IMR-90 (cell line): ENCODE measurements around the gene HKDC1. TPM values are rescaled to one million over a fixed set of nuclear protein-coding genes. Genes with fewer than 3 reads are reported as not detected.
A peak's percentile ranks its signal among the peaks of the same experiment; 100 is the strongest.

Experiments
- ATAC-seq: fragments of 200-7000 bp; cut with Tn5 transposase; 2 replicates; pipeline ENCODE4 v1.9.1; 2020; ENCODE audit warnings: low read depth, mild to moderate bottlenecking, moderate library complexity
- BruUV-seq: library from RNA; stranded (reverse); fragments of 400-500 nt; replicated peaks from 2 replicates; lab custom pipeline; 2021; lab: Mats Ljungman, UMichigan
- CTCF ChIA-PET: fragments of 300-600 bp; formaldehyde crosslinking; extraction: SDS; loops from one replicate; lab custom pipeline; 2021; ENCODE audit warnings: antibody characterized with exemption; lab: Yijun Ruan, JAX
- POLR2A ChIA-PET: fragments of 300-600 bp; sonication (Branson Sonifier 250); formaldehyde crosslinking; loops from one replicate; lab custom pipeline; 2022; ENCODE audit warnings: antibody characterized with exemption; ENCODE audit not compliant: unreplicated experiment; lab: Charles Lee
- DNase-seq: peaks from one replicate; pipeline ENCODE4 v3.0.0; 2013
- H2AFZ ChIP-seq: replicated peaks from 2 replicates; pipeline ENCODE3; 2013; ENCODE audit warnings: low read length, mild to moderate bottlenecking; ENCODE audit not compliant: poor library complexity
- H2AK5ac ChIP-seq: 2 replicates; pipeline ENCODE4 v1.6.1; 2013; ENCODE audit warnings: low read depth, low read length, inconsistent platforms
- H2AK9ac ChIP-seq: replicated peaks from 2 replicates; pipeline ENCODE3; 2013; ENCODE audit warnings: mild to moderate bottlenecking, low read depth, low read length, moderate library complexity; ENCODE audit not compliant: poor library complexity
- H2BK120ac ChIP-seq: 2 replicates; pipeline ENCODE4 v1.6.1; 2013; ENCODE audit warnings: low read depth, low read length, inconsistent platforms
- H2BK15ac ChIP-seq: 3 replicates; pipeline ENCODE4 v1.6.1; 2013; ENCODE audit warnings: low read depth, low read length, inconsistent platforms
- H2BK20ac ChIP-seq: 2 replicates; pipeline ENCODE4 v1.6.1; 2013; ENCODE audit warnings: low read depth, mild to moderate bottlenecking, inconsistent platforms, low read length, moderate library complexity
- H2BK5ac ChIP-seq: 2 replicates; pipeline ENCODE4 v1.6.1; 2013; ENCODE audit warnings: mild to moderate bottlenecking, low read depth, low read length, inconsistent platforms; ENCODE audit not compliant: poor library complexity, severe bottlenecking
- H3K14ac ChIP-seq: replicated peaks from 2 replicates; pipeline ENCODE4 v1.6.1; 2013; ENCODE audit warnings: low read depth, low read length, inconsistent platforms
- H3K18ac ChIP-seq: 2 replicates; pipeline ENCODE4 v1.6.1; 2013; ENCODE audit warnings: low read depth, low read length, control low read depth
- H3K23ac ChIP-seq: 2 replicates; pipeline ENCODE4 v1.6.1; 2013; ENCODE audit warnings: low read depth, low read length, inconsistent platforms
- H3K27ac ChIP-seq: 2 replicates; pipeline ENCODE4 v1.5.1; 2013; ENCODE audit warnings: mild to moderate bottlenecking, control low read depth, low read length; ENCODE audit not compliant: insufficient read depth
- H3K27me3 ChIP-seq: 2 replicates; pipeline ENCODE4 v1.6.1; 2013; ENCODE audit warnings: low read length; ENCODE audit not compliant: control insufficient read depth, insufficient read depth
- H3K36me3 ChIP-seq: 2 replicates; pipeline ENCODE4 v1.6.1; 2013; ENCODE audit warnings: low read length, mixed read lengths; ENCODE audit not compliant: control insufficient read depth, insufficient read depth
- H3K4ac ChIP-seq: 2 replicates; pipeline ENCODE4 v1.6.1; 2013; ENCODE audit warnings: low read depth, low read length, inconsistent platforms
- H3K4me1 ChIP-seq: 2 replicates; pipeline ENCODE4 v1.6.1; 2013; ENCODE audit warnings: low read length, mixed read lengths; ENCODE audit not compliant: control insufficient read depth, insufficient read depth
- H3K4me2 ChIP-seq: 2 replicates; pipeline ENCODE4 v1.6.1; 2013; ENCODE audit warnings: low read depth, mild to moderate bottlenecking, control low read depth, low read length, moderate library complexity
- H3K4me3 ChIP-seq: 2 replicates; pipeline ENCODE4 v1.5.1; 2013; ENCODE audit warnings: low read depth, mild to moderate bottlenecking, control low read depth, low read length, moderate library complexity; ENCODE audit not compliant: insufficient read depth
- H3K56ac ChIP-seq: 2 replicates; pipeline ENCODE4 v1.6.1; 2013; ENCODE audit warnings: low read length, inconsistent platforms; ENCODE audit not compliant: insufficient read depth; ENCODE audit errors: extremely low read depth
- H3K79me1 ChIP-seq, 2 experiments: 2 replicates each; pipeline ENCODE4 v1.6.1; 2013; ENCODE audit warnings: low read length in 2 of 2, inconsistent platforms in 1 of 2, low read depth in 1 of 2
- H3K9ac ChIP-seq: 2 replicates; pipeline ENCODE4 v1.6.1; 2013; ENCODE audit warnings: low read depth, low read length, control low read depth
- H3K9me1 ChIP-seq: 2 replicates; pipeline ENCODE4 v1.6.1; 2013; ENCODE audit warnings: low read length, inconsistent platforms; ENCODE audit not compliant: insufficient read depth
- H3K9me3 ChIP-seq: 2 replicates; pipeline ENCODE4 v1.6.1; 2013; ENCODE audit warnings: low read length; ENCODE audit not compliant: control insufficient read depth, insufficient read depth
- H4K20me1 ChIP-seq: 2 replicates; pipeline ENCODE4 v1.6.1; 2013; ENCODE audit warnings: low read length, inconsistent platforms; ENCODE audit not compliant: insufficient read depth
- H4K5ac ChIP-seq: 2 replicates; pipeline ENCODE4 v1.6.1; 2013; ENCODE audit warnings: mild to moderate bottlenecking, low read depth, low read length, control low read depth
- H4K8ac ChIP-seq, 2 experiments: 2 replicates each; pipeline ENCODE4 v1.6.1; 2013; ENCODE audit warnings: low read depth in 2 of 2, low read length in 2 of 2, control low read depth in 1 of 2, inconsistent platforms in 1 of 2
- H4K91ac ChIP-seq: 2 replicates; pipeline ENCODE4 v1.6.1; 2013; ENCODE audit warnings: low read depth, low read length, inconsistent platforms; ENCODE audit not compliant: insufficient read depth
- CTCF ChIP-seq: conservative IDR thresholded peaks from 2 replicates; pipeline ENCODE4 v1.5.1; 2012; ENCODE audit warnings: mild to moderate bottlenecking, low read depth, low read length, improper control_type of control experiment
- FOS ChIP-seq: fragments of 150-350 bp; IDR thresholded peaks from 2 replicates; pipeline ENCODE4 v1.6.1; 2016; ENCODE audit warnings: low read depth, low read length
- MAFK ChIP-seq: IDR thresholded peaks from 2 replicates; pipeline ENCODE4 v1.6.1; 2012; ENCODE audit warnings: low read depth, low read length, improper control_type of control experiment
- RAD21 ChIP-seq: IDR thresholded peaks from 2 replicates; pipeline ENCODE4 v1.6.1; 2012; ENCODE audit warnings: low read length, improper control_type of control experiment
- SMC3 ChIP-seq: fragments of 150-350 bp; IDR thresholded peaks from 2 replicates; pipeline ENCODE4 v1.6.1; 2016; ENCODE audit warnings: low read depth, mild to moderate bottlenecking, antibody characterized with exemption, low read length, moderate library complexity
- WGBS, 2 experiments: methylation state at CpG; one replicate each; pipeline versions ENCODE4 v1.1.5 to v1.1.7; 2013; ENCODE audit warnings: missing lambda C conversion rate in 2 of 2; ENCODE audit not compliant: insufficient read length in 1 of 2; ENCODE audit errors: extremely low coverage in 2 of 2; 5-methylcytosine and 5-hydroxymethylcytosine counted together
- dilution Hi-C: fragments of 300-500 bp; cut with HindIII; formaldehyde crosslinking; loops from one replicate; pipeline ENCODE4 v1.14.3; 2018; ENCODE audit warnings: low sequenced_read_pairs; ENCODE audit not compliant: unreplicated experiment
- in situ Hi-C: fragments of 300-500 bp; cut with MboI; formaldehyde crosslinking; loops from 3 replicates; pipeline ENCODE4 v1.14.3; 2019; ENCODE audit warnings: low sequenced_read_pairs, inconsistent platforms, mixed read lengths
- intact Hi-C: fragments of 100-400 bp; cut with micrococcal nuclease; formaldehyde crosslinking; loops from 2 replicates; pipeline ENCODE4 v1.10.0; 2022
- polyA plus RNA-seq, 3 experiments: library from polyadenylated mRNA; depleted of rRNA; stranded (reverse); fragments of >200 nt; gene quantifications; 2 replicates each; pipeline ENCODE4 v1.2.3, GENCODE V29; 2012; ENCODE audit warnings: low replicate concordance in 1 of 3
- total RNA-seq: library from RNA; depleted of rRNA; stranded (reverse); fragments of >200 nt; gene quantifications from 2 replicates; pipeline ENCODE4 v1.2.3, GENCODE V29; 2012

Gene HKDC1
- total and polyA plus RNA-seq, 2 of the 4 experiments (the other 2 are of a cell fraction) = under 0.01 to 0.03 TPM

GRCh38 chr10:69222157-69223027 lies 2.3 kb downstream of the HKDC1 start:
- no peak overlapping the region for H4K5ac ChIP-seq
- H2BK120ac ChIP-seq = no peak overlapping the region; the same call in 1 of the 2 replicates
- DNase-seq (peak; percentile 67), ATAC-seq (peak; percentile 79)
- in situ Hi-C loops = no loop called here
- POLR2A ChIA-PET = no interaction called here
- H3K4ac ChIP-seq = no peak overlapping the region
- H3K4me3 ChIP-seq = no peak overlapping the region
- 44% methylated on average over 4 of the region's 11 CpGs; no CpG with 5 or more reads in 1 of the 2 experiments for WGBS, 2 experiments
- intact Hi-C loops = no loop called here
- H3K9me1 ChIP-seq = 0 out of 2 replicates have a peak, but pooled peaks cover 8% of the 10 kb centered on the region
- peak overlapping the region in 1 of 2 experiments; percentile 47; a peak in 2 of 4 replicates for H4K8ac ChIP-seq
- H3K9ac ChIP-seq = no peak overlapping the region
- H3K4me2 ChIP-seq = no peak overlapping the region
- no peak overlapping the region for H3K18ac ChIP-seq
- TF ChIP-seq FOS = no peak
- TF ChIP-seq CTCF = peak; percentile 67
- TF ChIP-seq MAFK = no peak
- peak; percentile 42; the same call in 1 of the 2 replicates for TF ChIP-seq SMC3
- TF ChIP-seq RAD21 = peak; percentile 44
- H4K91ac ChIP-seq = no peak overlapping the region
- dilution Hi-C loops = no loop called here
- H4K20me1 ChIP-seq = no peaks in the 10 kb centered on the region
- H2BK20ac ChIP-seq = no peak overlapping the region
- peak overlapping the region; percentile 87 for H3K14ac ChIP-seq
- CTCF ChIA-PET = interaction anchor here (0.6 kb wide), 1 partner anchor 230 kb away, joined by 3 read pairs; no protein-coding TSS in a partner anchor
- H2BK15ac ChIP-seq = no peak overlapping the region
- H3K27me3 ChIP-seq = peaks cover under 1% of the 10 kb centered on the region; the same call in 1 of the 2 replicates
- peak overlapping the region; percentile 76 for H2AFZ ChIP-seq
- no TSS peak for BruUV-seq
- no peaks in the 10 kb centered on the region for H3K79me1 ChIP-seq
- no peak overlapping the region for H3K56ac ChIP-seq
- peak overlapping the region; percentile 90 for H2AK9ac ChIP-seq
- H2BK5ac ChIP-seq = no peak overlapping the region
- 0 out of 2 replicates have a peak overlapping the region, but pooled peaks have one; percentile 52 for H2AK5ac ChIP-seq
- peak overlapping the region; percentile 37 for H3K23ac ChIP-seq
- H3K4me1 ChIP-seq = peaks cover 3% of the 10 kb centered on the region; the same call in 1 of the 2 replicates
- no peaks in the 10 kb centered on the region for H3K9me3 ChIP-seq
- no peaks in the 10 kb centered on the region for H3K36me3 ChIP-seq
- H3K27ac ChIP-seq = no peak overlapping the region
